Adrenal gland (tissue), 12 donors: ENCODE data around the gene HNF4A. TPM values are rescaled to one million over a fixed set of nuclear protein-coding genes. Genes with fewer than 3 reads are reported as not detected.
A peak's percentile ranks its signal among the peaks of the same experiment; 100 is the strongest.

ENCODE experiments used
- DNase-seq, 7 donors: peaks; one replicate each; pipeline ENCODE4 v3.0.0-alpha.2; 2019 to 2020
- H3K27ac ChIP-seq, 5 donors: fragments of 200-600 bp; sonication (generic) in 4 of 5; 1 replicate in 3 of 5; 2 replicates in 2 of 5; pipeline versions ENCODE4 v1.5.1 to v1.8.0; 2016 to 2020; ENCODE audit warnings: mild to moderate bottlenecking in 1 of 5
- H3K27me3 ChIP-seq: fragments of 200-600 bp; 2 replicates; pipeline ENCODE4 v1.8.0; 2021
- H3K36me3 ChIP-seq, 2 donors: fragments of 200-600 bp; replicated peaks in 1 of 2; 1 replicate in 1 of 2; 2 replicates in 1 of 2; pipeline versions ENCODE4 v1.5.1 to v1.8.0; 2018 to 2022
- H3K4me1 ChIP-seq, 2 donors: fragments of 200-600 bp; replicated peaks in 1 of 2; 1 replicate in 1 of 2; 2 replicates in 1 of 2; pipeline versions ENCODE4 v1.5.1 to v1.8.0; 2018 to 2021
- H3K4me3 ChIP-seq, 4 donors: fragments of 200-600 bp; sonication (generic) in 3 of 4; one replicate each; pipeline ENCODE4 v1.5.1; 2016 to 2018
- H3K9me3 ChIP-seq, 3 donors: fragments of 200-600 bp; sonication (generic) in 1 of 3; replicated peaks in 1 of 3; 1 replicate in 2 of 3; 2 replicates in 1 of 3; pipeline versions ENCODE4 v1.5.1 to v1.8.0; 2016 to 2021
- POLR2A ChIP-seq, 2 donors: fragments of 450-650 bp; IDR thresholded peaks; one replicate each; pipeline ENCODE4 v1.6.1; 2017; ENCODE audit warnings: antibody characterized with exemption in 2 of 2, mild to moderate bottlenecking in 2 of 2, moderate library complexity in 1 of 2
- WGBS, 4 donors: extraction: QIAGEN DNeasy Blood & Tissue Kit in 2 of 4; methylation state at CpG; one replicate each; pipeline versions ENCODE4 v1.1.5 to v1.1.7; 2013 to 2017; 5-methylcytosine and 5-hydroxymethylcytosine counted together
- intact Hi-C, 2 donors: fragments of 100-400 bp; cut with DNase I; formaldehyde crosslinking; loops; one replicate each; pipeline versions ENCODE4 v1.14.1 to v1.15.0; 2022 to 2023
- polyA plus RNA-seq, 3 donors: library from polyadenylated mRNA; stranded (reverse); fragments of 200-250 nt in 2 of 3; fragments of 350-450 nt in 1 of 3; fragmentation: Illumina TruSeq in 1 of 3; extraction: RNeasy Lipid Tissue Mini Kit (QIAGEN cat#74804) in 1 of 3; gene quantifications; one replicate each; pipeline ENCODE4 v1.2.3, GENCODE V29; 2013 to 2014
- total RNA-seq, 9 donors: library from RNA; depleted of rRNA in 4 of 9; stranded (reverse); fragments of >200 nt in 4 of 9; fragments of 120-200 nt in 1 of 9; fragmentation: NEBNext Ultra II Directional in 1 of 9; extraction: Animal tissue kit (Norgen Biotek cat#: 25700) in 1 of 9; gene quantifications; one replicate each; pipeline versions ENCODE4 v1.1.0 to v1.2.4, GENCODE V29; 2013 to 2023
- TF ChIP-seq, protein P1 (sequence below), 6 experiments: fragments of 450-650 bp in 4 of 6; fragments of 200-600 bp in 2 of 6; sonication (generic) in 1 of 6; IDR thresholded peaks; 1 replicate in 5 of 6; 2 replicates in 1 of 6; pipeline versions ENCODE4 v1.5.1 to v1.8.0; 2016 to 2021; ENCODE audit warnings: antibody characterized with exemption in 6 of 6, mild to moderate bottlenecking in 2 of 6, moderate library complexity in 1 of 6
- donor health status: healthy with polysubstance abuse.
- donor health status: Bipolar disorder and iron deficiency.
- donor health status: DM: yes; HTN: yes; CAD: no.
- donor health status: DM: no; HTN: no; CAD: no.
- donor health status: DM: no; HTN: no; CAD: no.
- donor health status: DM: yes; HTN: yes; CAD: no.

The HNF4A gene
- total and polyA plus RNA-seq, 12 donors = 0.06 to 0.78 (median 0.13) TPM; not detected in 2

DNA sequence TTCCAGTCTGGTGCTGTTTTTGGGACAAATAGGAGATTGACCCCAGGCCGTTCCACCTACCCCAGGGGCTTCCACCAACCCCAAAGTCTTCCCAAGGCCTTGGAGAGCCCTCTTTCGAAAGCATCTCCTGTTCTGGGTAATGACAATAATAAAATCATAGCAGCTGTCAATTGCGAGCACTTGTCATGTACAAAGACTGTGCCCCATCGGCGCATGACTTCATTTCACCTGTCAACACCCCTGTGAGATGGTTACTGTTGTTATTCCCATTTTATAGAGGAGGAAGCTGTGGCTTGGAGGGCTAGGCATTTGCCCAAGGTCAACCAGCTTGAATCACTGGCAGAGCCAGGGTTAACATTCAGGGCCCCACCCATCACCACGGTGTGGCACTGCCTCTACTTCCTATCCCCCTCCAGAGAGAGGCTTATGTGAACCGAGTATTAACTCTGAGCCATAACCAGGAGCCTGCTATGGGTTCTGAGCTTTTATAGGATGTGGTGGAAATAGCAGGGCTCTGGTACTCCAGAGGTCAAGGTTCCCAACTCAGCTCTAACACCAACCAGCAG is 51.2 kb downstream of the HNF4A start:
- H3K9me3 ChIP-seq = no peaks in the 10 kb centered on the region
- no peaks in the 10 kb centered on the region for H3K27me3 ChIP-seq
- no peak overlapping the region for H3K27ac ChIP-seq
- no peaks in the 10 kb centered on the region for H3K36me3 ChIP-seq
- no peak for TF ChIP-seq POLR2A (IDR thresholded peaks at IDR 0.05)
- TF ChIP-seq, protein P1, sequence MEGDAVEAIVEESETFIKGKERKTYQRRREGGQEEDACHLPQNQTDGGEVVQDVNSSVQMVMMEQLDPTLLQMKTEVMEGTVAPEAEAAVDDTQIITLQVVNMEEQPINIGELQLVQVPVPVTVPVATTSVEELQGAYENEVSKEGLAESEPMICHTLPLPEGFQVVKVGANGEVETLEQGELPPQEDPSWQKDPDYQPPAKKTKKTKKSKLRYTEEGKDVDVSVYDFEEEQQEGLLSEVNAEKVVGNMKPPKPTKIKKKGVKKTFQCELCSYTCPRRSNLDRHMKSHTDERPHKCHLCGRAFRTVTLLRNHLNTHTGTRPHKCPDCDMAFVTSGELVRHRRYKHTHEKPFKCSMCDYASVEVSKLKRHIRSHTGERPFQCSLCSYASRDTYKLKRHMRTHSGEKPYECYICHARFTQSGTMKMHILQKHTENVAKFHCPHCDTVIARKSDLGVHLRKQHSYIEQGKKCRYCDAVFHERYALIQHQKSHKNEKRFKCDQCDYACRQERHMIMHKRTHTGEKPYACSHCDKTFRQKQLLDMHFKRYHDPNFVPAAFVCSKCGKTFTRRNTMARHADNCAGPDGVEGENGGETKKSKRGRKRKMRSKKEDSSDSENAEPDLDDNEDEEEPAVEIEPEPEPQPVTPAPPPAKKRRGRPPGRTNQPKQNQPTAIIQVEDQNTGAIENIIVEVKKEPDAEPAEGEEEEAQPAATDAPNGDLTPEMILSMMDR (IDR thresholded peaks at IDR 0.05) = no peak
- H3K4me1 ChIP-seq = peaks cover 0 to 6% of the 10 kb centered on the region in 2 donors
- WGBS, 4 donors = 73 to 98% (median 73%) methylated on average over 4 to 7 of the region's 7 CpGs
- intact Hi-C loops = loop anchor here in 1 of 2 donors (10.0 kb wide), 1 partner anchor 208 kb away; no protein-coding TSS in a partner anchor
- no peak for DNase-seq
- no peak overlapping the region for H3K4me3 ChIP-seq

DNA sequence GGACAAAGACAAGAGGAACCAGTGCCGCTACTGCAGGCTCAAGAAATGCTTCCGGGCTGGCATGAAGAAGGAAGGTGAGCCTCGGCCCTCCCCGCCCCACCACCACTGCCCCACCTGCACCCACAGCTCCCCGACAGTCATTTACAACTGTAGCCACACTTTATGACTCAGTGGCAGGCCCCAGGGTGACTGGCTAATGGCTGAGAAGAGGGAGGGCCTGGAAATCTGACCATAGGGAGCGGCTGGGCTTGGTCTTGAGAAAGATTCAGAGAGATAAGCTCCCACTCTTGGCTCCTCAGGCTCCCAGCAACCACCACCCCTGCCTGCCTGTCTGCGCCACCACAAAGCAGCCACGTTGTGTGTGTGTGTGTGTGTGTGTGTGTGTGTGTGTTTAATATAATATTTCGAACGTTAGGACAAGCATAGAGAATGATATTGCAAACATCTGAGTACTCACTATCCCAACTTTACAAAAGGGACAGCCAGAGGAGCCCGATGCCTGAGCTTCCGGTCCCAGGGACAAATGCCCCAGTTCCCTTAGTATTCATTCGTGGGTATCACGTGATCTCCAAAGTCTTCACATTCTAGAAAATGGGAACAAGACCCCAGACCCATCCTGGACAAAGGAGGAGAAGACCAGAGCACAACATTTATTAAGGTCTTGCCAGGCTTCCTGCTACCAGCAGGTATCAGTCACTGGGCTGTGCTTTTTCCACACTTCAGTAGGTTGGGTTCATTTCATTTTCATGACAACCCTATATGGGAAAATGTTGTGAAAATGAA is 52.1 kb downstream of the HNF4A start:
- peak in 6 of 7 donors; percentile 69 to 86 (median 76) for DNase-seq
- Histone ChIP-seq H3K27me3 (no peaks in the 10 kb centered on the region), H3K4me1 (peaks cover 0 to 6% of the 10 kb centered on the region in 2 donors), H3K27ac (no peak overlapping the region), H3K4me3 (no peak overlapping the region), H3K36me3 (no peaks in the 10 kb centered on the region), H3K9me3 (no peaks in the 10 kb centered on the region)
- intact Hi-C loops = loop anchor here in 1 of 2 donors (10.0 kb wide), 1 partner anchor 207 kb away; no protein-coding TSS in a partner anchor
- TF ChIP-seq POLR2A (IDR thresholded peaks at IDR 0.05) = peak in 1 of 2 donors; percentile 33
- TF ChIP-seq, protein P1 (IDR thresholded peaks at IDR 0.05) = no peak
- WGBS, 4 donors = 67 to 73% (median 70%) methylated on average over 11 to 14 of the region's 14 CpGs

- WGBS, 4 donors = 76 to 90% (median 79%) methylated on average over 2 of the region's 2 CpGs
- peaks cover 0 to 6% of the 10 kb centered on the region in 2 donors for H3K4me1 ChIP-seq
- no peak overlapping the region for H3K4me3 ChIP-seq
- intact Hi-C loops = loop anchor here in 1 of 2 donors (10.0 kb wide), 1 partner anchor 206 kb away; no protein-coding TSS in a partner anchor
- no peak overlapping the region for H3K27ac ChIP-seq
- no peak for DNase-seq
- H3K36me3 ChIP-seq = no peaks in the 10 kb centered on the region
- no peaks in the 10 kb centered on the region for H3K9me3 ChIP-seq
- no peaks in the 10 kb centered on the region for H3K27me3 ChIP-seq
- TF ChIP-seq, protein P1 (IDR thresholded peaks at IDR 0.05) = no peak
Observed at GRCh38 chr20:44409132-44409600, 53.7 kb downstream of the HNF4A start.

DNA sequence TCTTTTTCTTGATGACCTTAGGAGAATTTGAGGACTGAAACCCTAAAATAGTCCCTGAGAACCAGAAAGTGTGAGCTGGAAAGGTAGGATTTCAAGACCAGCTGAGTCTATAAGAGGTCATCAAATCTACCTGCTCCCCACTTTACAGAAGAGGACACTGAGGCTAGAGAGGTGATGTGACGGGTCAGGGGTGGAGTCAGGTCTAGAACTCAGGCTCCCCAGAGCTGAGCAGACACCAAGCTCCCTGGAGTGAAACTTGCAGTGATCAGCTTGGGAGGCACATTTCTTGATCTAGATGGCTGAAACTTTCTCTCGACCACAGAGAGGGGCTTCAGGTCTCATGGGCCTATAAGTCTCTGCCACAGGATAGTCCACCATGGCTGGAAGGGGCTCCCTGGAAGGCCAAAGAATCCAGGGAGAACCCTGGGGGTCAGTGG is 55.1 kb downstream of the HNF4A start:
- Histone ChIP-seq H3K36me3 (no peaks in the 10 kb centered on the region), H3K4me1 (peaks cover 0 to 6% of the 10 kb centered on the region in 2 donors), H3K4me3 (no peak overlapping the region), H3K9me3 (no peaks in the 10 kb centered on the region), H3K27me3 (no peaks in the 10 kb centered on the region), H3K27ac (no peak overlapping the region)
- intact Hi-C loops = no loop called here
- TF ChIP-seq, protein P1 (IDR thresholded peaks at IDR 0.05) = no peak
- TF ChIP-seq POLR2A (IDR thresholded peaks at IDR 0.05) = no peak
- DNase-seq = no peak
- 69 to 100% (median 84%) methylated on average over 1 to 2 of the region's 2 CpGs for WGBS, 4 donors
